KOPT-K1 (cell line): Measurements from ENCODE around the gene ADD1.

Source experiments
- H3K27ac ChIP-seq: fragments of 200-600 bp; sonication (generic); 2 replicates; pipeline ENCODE4 v1.5.1; 2016; ENCODE audit warnings: antibody characterized with exemption, mild to moderate bottlenecking, low read depth, low read length; ENCODE audit not compliant: poor library complexity, severe bottlenecking
- H3K36me3 ChIP-seq: fragments of 200-600 bp; sonication (generic); 2 replicates; pipeline ENCODE4 v1.5.1; 2017; ENCODE audit warnings: antibody characterized with exemption, mild to moderate bottlenecking, low read length, moderate library complexity; ENCODE audit not compliant: insufficient read depth
- H3K9me3 ChIP-seq: fragments of 200-600 bp; sonication (generic); 2 replicates; pipeline ENCODE4 v1.5.1; 2017; ENCODE audit warnings: antibody characterized with exemption, low read length, mild to moderate bottlenecking; ENCODE audit not compliant: insufficient read depth, poor library complexity, severe bottlenecking

The ADD1 gene

DNA sequence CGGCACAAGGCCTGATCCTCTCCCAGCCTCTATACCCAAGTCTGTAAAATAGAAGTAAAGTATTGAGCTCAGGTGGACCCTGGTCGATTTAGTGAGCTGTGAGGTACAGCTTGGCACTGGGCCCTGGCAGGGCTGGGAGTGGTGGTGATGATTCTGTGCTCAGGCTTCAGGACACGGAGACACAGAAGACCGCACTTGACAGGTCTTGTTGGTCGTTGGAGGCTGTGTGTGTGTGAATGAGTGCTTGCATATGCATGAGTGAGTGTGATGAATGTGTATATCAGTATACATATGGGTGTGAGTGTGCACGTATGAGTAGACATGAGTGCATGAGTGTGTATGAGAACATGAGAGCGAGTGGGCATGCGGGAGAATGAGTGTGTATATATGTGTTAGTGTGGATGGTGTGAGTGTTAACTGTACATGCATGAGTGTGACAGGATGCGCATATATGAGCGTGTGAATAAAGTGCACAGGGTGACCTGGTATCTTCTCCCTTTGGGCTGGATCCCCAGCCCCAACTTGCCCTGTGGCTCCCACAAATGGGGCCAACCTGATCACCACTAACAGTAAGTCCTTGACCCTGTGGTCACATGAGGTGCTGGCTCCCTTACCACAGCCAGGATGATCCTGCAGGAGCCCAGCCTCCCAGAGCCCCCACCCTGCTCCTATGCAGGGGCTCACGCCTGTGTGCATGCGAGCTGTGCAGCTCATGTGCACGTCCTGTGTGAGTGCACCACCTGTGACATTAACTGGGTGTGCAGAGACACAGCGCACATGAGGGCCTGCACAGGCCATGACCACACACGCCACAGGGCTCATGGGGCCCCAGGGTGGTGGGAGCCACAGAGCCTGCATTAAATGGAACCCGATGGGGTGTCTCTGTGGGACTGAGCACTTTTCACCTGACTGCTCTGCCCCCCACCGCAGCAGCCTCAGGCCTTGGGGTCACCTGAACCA lies 29.9 kb upstream of the ADD1 start:
- Histone ChIP-seq H3K36me3 (no peaks in the 10 kb centered on the region), H3K9me3 (no peaks in the 10 kb centered on the region), H3K27ac (peak overlapping the region; percentile 87)

DNA sequence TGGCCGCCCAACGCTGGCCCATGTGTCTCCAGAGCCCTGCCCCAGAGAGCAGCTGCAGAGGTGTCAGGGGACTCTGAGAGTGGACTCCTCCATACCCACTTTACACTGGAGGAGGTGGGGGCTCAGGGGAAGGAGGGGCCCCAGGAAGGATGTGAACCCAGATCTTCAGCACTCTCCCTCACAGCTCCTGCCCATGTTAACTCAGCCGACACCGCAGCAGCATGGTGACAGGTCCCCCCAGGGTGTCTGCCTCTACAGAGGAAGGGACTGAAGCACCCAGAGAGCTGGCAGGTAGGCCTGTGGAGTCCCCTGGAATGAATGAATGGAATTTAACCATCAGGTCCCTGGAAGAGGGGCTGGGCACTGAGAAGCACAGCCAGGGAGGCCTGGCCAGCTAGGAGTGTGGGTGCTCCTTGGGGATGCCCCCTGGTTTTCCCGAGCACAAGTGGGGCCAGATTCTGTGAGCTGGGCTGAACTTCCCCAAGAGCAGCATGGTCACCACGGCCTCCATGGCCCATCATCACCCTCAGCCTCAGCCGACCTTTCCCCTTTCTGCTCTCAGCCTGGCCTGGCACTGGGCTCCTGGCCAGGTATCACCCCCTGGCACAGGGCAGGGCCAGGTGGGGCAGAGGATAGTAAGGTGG lies 28.9 kb upstream of the ADD1 start:
- Histone ChIP-seq H3K9me3 (no peaks in the 10 kb centered on the region), H3K36me3 (no peaks in the 10 kb centered on the region), H3K27ac (peak overlapping the region; percentile 87)

DNA sequence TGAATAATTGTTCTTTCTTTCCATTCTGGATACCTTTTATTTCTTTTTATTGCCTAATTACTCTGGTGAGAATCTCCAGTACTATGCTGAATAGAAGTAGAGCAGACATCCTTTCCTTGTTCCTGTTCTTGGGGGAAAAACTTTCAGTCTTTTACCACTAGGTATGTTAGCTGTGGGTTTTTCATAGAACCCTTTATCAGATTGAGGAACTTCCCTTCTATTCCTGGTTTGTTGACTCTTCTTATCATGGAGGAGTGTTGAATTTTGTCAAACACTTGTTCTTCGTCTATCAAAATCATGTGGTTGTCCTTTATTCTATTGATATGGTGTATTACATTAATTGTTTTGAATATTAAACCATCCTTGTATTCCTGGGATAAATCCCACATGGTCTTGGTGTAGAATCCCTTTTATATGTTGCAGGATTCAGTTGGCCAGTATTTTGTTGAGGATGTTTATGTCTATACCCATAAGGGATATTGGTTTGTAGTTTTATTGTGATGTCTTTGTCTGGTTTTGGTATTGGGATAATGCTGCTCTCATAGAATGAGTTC lies 27.2 kb upstream of the ADD1 start:
- Histone ChIP-seq H3K9me3 (no peaks in the 10 kb centered on the region), H3K27ac (no peak overlapping the region), H3K36me3 (peaks cover 11% of the 10 kb centered on the region; the same call in 1 of the 2 replicates)

DNA sequence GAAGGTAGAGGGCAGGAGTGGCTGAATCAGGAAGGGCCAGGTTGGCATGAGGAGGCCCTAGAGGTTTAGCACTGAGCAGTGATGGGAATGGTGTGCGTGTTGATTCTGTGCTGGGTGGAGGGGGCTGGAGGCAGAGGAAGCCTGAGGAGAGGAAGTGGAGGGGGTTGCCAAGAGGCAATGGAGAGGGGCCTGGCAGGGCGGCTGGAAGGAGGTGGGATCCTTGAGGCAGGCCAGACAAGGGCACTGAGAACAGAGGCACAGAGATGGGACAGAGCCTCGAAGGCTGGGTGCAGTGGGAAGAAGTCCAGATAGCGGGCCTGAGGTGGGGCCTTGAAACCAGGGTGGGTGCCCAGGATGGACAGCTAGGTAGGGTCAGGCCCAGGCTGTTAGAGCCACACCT lies 26.5 kb upstream of the ADD1 start:
- no peaks in the 10 kb centered on the region for H3K9me3 ChIP-seq
- peak overlapping the region; percentile 6 for H3K27ac ChIP-seq
- peaks cover 12% of the 10 kb centered on the region; the same call in 1 of the 2 replicates for H3K36me3 ChIP-seq

DNA sequence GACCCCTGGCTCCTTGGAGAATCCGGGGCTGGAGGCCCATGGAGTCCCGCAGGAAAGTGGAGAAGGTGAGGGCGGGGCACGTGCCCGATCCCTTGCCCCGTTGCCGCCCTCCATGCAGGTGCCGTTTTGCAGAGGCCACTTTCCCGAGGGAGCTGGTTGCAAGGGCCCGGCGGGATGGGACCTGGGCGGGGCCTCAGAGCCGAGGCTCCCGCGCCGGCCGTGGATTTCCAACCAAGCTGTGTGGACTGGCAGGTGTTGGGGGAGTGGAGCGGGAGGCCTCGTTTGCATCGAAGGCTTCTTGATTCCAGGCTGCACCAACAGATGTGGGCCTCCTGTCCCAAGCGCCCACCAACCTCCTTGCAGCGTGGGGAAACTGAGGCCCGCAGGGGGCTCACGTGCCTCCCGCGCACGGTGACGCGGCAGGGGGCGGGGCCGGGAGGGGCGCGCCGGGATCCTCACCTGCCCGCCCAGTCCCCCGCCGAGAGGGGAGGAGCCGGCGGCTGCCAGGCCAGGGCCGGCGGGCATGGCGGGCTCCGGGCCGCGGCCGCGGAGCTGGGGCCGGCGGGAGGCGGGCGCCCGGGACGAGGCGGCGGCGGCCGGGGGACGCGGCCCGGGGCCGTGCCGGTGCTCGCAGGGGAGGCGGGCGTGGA lies 25.8 kb upstream of the ADD1 start:
- Histone ChIP-seq H3K36me3 (peaks cover 19% of the 10 kb centered on the region), H3K27ac (peak overlapping the region; percentile 58), H3K9me3 (no peaks in the 10 kb centered on the region)

DNA sequence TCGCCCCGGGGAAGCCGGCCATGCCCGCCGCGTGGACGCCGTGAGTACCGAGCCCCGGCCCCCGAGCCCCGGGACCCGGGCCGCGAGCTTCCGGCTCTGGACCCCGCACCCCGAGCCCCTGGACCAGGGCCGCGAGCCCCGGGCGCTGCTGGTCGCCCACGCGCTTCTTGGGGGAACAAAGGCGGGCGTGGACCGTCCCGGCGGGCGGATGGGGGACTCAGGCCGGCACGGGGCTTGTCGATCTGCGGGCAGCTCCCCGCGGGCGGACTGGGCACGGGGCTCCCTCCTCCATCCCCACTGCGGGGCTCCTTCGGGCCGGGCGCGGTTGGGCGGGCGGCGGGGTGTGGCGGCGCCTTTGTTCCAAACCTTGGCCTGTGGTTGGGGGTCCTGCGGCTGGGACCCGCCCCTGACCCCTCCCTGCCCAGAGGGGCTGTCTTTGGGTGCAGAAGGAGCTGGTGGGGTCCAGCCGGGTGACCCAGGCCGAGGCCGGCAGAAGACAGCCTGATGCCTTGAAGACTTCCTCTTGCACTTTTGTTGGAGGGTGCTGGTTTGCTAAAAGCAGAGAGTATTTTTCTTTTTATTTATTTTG lies 25.2 kb upstream of the ADD1 start:
- Histone ChIP-seq H3K36me3 (peaks cover 25% of the 10 kb centered on the region), H3K27ac (peak overlapping the region; percentile 58), H3K9me3 (no peaks in the 10 kb centered on the region)

DNA sequence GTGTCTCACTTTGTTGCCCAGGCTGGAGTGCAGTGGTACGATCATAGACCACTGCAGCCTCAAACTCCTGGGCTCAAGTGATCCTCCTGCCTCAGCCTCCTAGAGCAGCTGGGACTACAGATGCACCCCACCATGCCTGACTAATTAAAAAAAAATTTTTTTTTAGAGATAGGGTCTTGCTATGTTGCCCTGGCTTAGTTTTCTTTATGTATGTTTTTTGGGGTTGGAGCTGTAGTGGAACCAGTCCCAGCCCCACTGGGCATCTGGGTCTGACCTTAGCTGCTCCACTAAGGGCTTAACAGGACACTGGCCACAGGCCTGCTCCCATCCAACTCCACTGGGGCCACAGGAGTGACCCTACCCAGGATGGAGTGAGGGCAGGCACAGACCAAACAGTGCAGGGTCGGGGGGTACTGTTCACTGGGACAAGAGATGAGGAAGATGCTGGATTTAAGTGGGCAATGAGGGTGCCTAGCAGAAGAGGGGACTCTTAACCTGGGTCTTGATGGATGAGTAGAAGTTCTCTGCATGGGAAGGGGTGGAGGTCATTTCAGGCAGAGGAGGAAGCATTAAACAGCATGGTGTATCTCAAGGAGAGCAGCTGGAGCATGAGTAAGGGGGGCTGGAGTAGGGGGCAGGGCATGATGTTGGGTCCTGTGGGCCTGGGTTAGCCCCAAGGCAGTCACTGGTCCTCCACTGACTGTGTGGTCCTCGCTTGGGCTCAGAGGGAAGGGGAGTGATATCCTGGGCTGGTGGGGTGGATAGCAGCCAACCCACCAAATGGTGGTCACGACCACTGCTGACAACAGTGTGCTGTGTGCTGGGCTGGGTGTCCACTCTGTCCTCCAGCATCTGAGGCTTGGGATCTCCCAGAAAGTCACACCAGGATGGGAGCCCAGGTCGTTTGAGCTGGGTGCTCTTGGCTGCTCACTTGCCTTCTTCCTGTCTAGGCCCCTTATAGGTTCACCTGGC lies 24.1 kb upstream of the ADD1 start:
- Histone ChIP-seq H3K27ac (no peak overlapping the region), H3K9me3 (no peaks in the 10 kb centered on the region), H3K36me3 (peaks cover 36% of the 10 kb centered on the region)

DNA sequence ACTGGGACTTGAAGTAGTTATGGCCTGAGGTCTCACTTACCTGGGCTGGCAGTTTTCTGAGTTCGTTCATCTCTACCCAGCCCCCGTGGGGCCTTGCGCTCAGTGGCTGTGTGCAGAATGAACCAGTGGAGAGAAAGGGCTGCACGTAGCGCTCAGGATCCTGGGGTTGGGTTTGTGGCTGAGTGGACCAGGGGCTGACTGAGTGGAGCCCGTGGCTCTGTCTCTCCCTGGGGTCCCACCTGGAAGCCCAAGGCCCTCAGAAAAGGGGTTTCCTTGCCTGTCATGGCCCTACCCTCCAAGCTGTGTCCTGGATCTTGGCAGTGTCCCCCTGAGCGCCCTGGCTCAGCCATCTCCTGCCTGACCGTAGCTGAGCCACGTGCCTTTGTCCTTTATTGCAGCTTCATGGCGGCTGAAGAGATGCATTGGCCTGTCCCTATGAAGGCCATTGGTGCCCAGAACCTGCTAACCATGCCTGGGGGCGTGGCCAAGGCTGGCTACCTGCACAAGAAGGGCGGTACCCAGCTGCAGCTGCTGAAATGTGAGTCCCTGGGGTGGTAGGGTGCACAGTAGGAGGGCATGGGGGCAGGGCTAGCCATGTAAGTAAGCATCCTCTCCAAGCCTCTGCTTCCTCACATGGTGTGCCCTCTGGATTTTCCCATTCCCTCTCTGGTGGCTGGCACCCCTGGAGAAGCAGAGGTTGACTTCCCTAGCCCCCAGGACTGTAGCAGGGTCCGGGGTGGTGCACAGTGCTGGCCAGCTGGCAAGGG lies 23.2 kb upstream of the ADD1 start:
- no peak overlapping the region for H3K27ac ChIP-seq
- no peaks in the 10 kb centered on the region for H3K9me3 ChIP-seq
- H3K36me3 ChIP-seq = peaks cover 45% of the 10 kb centered on the region

DNA sequence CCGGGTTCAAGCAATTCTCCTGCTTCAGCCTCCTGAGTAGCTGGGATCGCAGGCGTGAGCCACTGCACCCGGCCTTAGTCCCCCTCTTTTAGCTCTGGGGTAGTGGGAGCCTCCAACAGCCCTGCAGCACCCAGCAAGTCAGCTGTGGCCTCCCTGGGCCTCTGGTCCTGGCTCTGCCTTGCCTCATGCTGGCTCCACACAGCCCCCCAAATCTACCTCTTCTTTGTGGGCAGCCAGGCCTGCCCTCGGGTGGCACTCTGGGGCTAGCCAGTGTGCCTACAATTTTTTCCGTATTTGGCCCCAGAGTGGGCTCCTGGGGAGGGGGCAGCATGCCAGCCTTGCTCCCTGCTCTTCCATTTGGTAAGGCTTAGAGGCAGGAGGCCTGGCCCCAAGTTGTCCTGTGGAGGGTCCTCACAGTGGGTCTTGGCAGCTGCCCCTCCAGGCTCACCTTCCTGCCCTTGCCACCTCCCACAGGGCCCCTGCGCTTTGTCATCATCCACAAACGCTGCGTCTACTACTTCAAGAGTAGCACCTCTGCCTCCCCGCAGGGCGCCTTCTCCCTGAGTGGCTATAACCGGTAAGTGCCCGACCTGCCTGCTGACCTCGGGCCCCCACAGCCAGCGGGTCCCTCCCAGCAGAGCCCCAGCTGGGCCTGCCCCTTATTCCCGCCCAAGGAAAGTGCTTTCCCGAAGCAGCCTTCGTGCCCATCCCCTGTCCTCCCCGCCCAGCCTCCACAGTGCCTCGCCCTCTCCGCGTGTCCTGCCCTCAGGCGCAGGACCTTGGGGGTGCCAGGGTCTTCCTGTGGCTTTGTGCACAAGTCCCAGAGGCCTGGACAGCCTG lies 21.0 kb upstream of the ADD1 start:
- H3K36me3 ChIP-seq = peaks cover 68% of the 10 kb centered on the region
- no peaks in the 10 kb centered on the region for H3K9me3 ChIP-seq
- H3K27ac ChIP-seq = no peak overlapping the region

DNA sequence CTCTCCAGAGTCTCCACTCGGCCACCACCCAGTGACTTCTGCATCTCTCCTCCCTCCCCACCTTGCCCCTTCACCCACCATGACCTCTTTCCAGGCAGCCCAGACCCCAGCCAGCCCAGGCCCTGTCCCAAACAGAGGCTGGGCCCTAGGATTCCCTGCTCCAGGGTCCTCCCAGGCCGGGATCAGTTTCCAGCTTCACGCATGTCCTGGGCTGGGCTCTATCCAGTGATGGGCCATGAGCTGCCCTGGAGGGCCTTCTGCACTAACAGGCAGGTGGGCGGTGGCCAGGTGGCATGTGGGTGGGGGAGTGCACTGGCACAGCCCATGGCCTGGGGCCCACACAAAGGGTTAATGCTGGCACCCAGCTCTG lies 20.4 kb upstream of the ADD1 start:
- H3K27ac ChIP-seq = no peak overlapping the region
- H3K9me3 ChIP-seq = no peaks in the 10 kb centered on the region
- peaks cover 74% of the 10 kb centered on the region for H3K36me3 ChIP-seq

DNA sequence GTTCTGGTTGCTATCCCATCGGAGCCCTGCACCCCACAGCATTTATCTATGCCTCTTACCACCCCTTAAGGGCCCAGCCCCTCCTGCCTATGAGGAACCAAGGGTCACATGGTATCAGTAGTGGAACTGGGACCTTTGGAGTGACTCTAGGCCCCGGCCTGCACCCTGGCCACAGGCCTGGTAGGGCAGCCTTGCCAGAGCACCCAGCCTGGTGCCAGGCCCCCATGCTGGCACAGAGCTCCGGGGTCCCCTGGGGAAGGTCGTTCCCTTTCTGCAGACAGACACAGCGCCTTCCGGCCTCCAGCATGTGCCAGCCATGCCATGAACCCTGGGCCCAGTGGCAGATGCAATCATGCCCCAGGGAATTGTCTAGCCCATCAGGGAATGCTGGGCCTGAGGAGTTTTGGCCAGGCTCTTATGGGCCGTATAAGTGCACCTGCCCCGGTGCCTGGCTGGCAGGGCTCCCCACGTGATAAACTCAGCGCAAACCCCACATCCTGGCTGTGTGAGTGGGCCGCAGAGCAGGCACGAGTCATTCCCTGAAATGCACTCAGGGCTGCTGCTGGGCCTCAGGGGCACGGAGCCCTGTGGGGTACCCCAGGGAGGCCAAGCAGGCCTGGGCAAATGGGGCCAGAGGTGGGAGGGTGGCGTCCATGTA lies 19.8 kb upstream of the ADD1 start:
- Histone ChIP-seq H3K9me3 (no peaks in the 10 kb centered on the region), H3K27ac (no peak overlapping the region), H3K36me3 (peaks cover 79% of the 10 kb centered on the region)

DNA sequence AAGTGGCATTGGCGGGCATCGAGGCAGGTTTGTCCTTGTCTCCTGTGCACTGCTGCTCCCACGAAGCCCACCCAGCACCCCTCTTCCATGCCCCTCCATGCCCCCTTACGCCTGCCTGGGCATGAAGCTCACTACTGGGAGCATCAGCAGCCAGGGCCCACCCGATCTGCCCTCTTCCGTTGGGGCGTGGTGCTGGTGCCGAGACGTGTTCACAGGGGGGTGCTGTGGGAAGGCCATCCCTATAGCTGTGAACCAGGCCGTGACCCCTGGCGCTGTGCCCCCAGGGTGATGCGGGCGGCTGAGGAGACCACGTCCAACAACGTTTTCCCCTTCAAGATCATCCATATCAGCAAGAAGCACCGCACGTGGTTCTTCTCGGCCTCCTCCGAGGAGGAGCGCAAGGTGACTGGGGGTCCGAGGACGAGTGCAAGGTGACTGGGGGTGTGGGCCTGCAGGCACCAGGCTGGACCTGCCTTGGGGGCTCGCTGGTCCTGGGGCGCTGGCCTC lies 19.3 kb upstream of the ADD1 start:
- H3K27ac ChIP-seq = no peak overlapping the region
- H3K36me3 ChIP-seq = peaks cover 83% of the 10 kb centered on the region
- no peaks in the 10 kb centered on the region for H3K9me3 ChIP-seq
